ENCODE results near the gene HSP90AB1.

The HSP90AB1 gene

GRCh38 chr6:44255871-44256774, 9.2 kb downstream of the HSP90AB1 start:
- no peak for DNase-seq

GRCh38 chr6:44256775-44257024, 9.8 kb downstream of the HSP90AB1 start:
- DNase-seq = no peak

- peak; percentile 69 for DNase-seq
These were observed 10.3 kb downstream of the HSP90AB1 start, which contains the start of gene SLC35B2 for GRCh38 chr6:44257025-44257752. Gene SLC35B2, minus strand, starts transcription at chr6:44257528. Its CDS starts 118 bp downstream, at chr6:44257410.

GRCh38 chr6:44257753-44258324, 10.9 kb downstream of the HSP90AB1 start:
- DNase-seq = no peak

GRCh38 chr6:44258325-44258863, 11.5 kb downstream of the HSP90AB1 start:
- DNase-seq = no peak

GRCh38 chr6:44258921-44259320, 12.0 kb downstream of the HSP90AB1 start:
- DNase-seq = no peak

GRCh38 chr6:44260011-44260410, 13.1 kb downstream of the HSP90AB1 start:
- DNase-seq = no peak

- DNase-seq = no peak
These were observed 13.8 kb downstream of the HSP90AB1 start for GRCh38 chr6:44260451-44261297.

- DNase-seq = no peak
These were observed 14.7 kb downstream of the HSP90AB1 start for GRCh38 chr6:44261581-44261980.

GRCh38 chr6:44262467-44263353, 15.8 kb downstream of the HSP90AB1 start:
- DNase-seq = no peak

- DNase-seq = no peak
These were observed 16.6 kb downstream of the HSP90AB1 start for GRCh38 chr6:44263354-44264100.

GRCh38 chr6:44264154-44265006, 17.5 kb downstream of the HSP90AB1 start:
- DNase-seq = no peak

GRCh38 chr6:44265007-44265721, 18.3 kb downstream of the HSP90AB1 start, which contains the start of gene NFKBIE:
Gene NFKBIE, minus strand, starts transcription at chr6:44265551. Its CDS starts 205 bp downstream, at chr6:44265346.
- peak; percentile 76 for DNase-seq

- DNase-seq = no peak
These were observed 18.9 kb downstream of the HSP90AB1 start for GRCh38 chr6:44265722-44266233.

- no peak for DNase-seq
These were observed 19.4 kb downstream of the HSP90AB1 start for GRCh38 chr6:44266347-44266746.

GRCh38 chr6:44267252-44267651, 20.4 kb downstream of the HSP90AB1 start:
- no peak for DNase-seq

GRCh38 chr6:44268095-44268628, 21.3 kb downstream of the HSP90AB1 start:
- peak; percentile 46 for DNase-seq

- no peak for DNase-seq
These were observed 22.4 kb downstream of the HSP90AB1 start for GRCh38 chr6:44269178-44269920.
